ENCODE data around the gene MEG3.

Gene MEG3

DNA sequence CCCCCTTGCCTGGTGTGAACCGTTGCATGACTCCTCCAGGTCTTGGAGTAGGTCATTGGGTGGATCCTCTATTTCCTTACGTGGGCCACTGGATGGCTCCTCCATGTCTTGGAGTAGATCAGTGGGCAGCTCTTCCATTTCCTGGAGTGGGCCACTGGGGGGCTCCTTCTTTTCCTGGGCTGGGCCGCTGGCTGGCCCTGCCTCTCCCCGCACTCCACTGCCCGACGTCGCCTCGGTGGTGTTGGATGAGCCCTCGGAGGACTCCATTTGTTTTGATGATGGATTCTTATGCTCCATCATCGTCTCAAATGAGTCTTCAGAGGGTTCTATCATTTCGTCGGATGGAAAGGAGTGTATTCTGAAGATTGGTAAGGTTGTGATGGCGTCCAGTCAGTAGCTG lies 58.5 kb downstream of the MEG3 start:
- DNase-seq: no peak

DNA sequence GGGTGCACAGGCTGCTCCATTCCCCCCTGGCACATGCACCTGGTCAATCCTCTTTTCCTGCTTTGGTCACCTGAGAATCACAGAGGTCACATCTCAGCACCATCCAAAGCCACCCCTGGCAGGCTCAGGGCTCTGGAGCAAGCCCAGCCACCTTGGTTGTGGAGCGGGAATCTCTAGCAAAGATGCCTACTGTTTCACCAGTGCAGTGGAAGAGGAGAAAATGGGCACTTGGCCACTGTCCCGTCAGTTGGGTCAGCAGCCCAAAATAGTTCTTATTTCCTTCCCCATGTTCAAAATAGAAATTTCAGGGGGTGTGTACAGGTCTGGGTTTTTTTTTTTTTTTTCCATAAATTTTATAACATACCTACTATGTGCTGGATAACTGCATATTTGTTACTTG lies 59.3 kb downstream of the MEG3 start:
- no peak for DNase-seq

DNA sequence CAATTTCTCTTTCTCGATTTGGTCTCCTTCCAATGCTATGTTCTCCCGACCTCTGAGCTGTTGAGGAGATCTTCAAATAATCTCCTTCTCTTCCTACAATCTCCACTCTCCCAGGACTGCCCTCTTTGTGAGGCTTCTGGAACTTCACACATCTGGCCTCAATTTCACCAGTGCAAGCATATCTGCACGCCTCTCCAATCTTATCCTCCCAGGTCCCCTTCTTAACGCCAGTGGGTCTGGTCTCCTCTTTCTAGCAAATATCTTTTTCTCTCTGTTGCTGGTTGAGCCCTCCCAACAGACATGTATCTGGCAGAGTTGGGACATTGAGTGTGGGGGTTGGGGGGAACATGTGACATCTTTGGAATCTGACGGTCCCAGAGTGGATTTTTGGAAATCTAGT lies 59.7 kb downstream of the MEG3 start:
- no peak for DNase-seq

DNA sequence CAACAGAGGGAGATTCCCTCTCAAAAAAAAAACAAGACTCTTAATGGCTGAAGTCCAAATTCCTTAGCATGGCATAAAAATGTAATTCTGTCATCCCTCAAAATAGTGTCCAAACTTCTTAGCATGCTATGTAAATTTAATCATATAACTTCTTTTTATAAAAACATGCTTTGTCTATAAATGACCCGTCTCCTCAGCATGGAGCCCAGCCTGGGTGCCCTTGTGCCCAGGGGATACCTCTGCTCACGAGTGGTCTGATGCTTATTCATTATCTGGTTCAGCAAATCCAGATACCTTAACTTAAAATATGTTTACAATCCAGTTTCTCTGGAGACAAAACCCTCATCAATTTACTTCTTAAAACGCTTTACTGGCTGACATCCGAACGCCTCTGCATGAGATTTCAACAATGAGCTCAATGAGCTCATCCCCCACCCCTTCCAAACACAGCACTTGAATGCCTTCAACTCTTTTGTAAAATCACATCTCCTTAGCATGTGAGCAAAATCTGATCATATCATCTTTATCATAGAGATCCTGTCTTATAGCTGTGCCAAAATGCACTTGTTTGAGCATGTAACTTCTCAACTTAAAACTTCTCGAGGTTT lies 61.9 kb downstream of the MEG3 start:
- DNase-seq: no peak

DNA sequence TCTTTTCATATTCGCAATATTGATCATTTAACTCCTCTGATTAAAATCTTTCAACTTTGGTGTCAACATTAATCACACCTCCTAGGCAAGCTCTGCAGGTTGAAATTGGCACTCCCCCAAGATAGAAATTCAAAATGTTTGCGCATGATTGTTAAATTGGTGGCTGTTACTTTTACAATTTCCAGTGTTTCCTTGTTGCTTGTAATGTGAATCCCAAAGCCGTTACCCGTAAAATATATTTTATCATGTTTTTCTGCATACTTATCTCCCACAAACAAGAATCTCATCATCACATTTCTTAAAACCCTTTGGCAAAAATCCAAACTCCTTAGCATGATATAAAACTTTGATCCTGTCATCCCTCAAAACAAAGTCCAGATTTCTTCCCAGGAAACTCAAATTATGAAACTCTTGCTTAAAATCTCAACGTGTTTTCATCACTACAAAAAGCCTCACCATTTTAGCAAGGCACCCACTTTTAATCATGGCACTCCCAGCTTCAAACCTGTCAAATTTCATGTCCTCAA lies 62.9 kb downstream of the MEG3 start:
- DNase-seq: no peak

DNA sequence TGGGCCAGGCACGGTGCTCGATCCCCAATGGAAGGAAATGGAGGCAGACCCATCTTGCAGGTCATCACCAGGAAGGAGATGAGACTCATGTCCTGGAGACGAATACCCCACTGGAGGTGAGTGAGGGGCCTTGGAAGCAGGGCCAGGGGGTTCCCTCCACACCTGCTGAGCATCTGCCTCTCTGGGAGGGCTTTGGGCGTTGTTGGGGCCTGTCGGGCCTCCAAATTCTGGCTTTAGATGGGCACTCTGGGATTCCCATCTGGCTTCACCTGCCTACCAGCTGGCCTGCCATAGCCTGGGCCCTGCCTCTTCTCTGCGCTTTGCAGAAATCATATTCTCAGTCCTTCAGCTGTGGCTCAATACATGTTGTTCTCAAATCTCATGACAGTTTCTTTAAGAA lies 63.7 kb downstream of the MEG3 start:
- no peak for DNase-seq

DNA sequence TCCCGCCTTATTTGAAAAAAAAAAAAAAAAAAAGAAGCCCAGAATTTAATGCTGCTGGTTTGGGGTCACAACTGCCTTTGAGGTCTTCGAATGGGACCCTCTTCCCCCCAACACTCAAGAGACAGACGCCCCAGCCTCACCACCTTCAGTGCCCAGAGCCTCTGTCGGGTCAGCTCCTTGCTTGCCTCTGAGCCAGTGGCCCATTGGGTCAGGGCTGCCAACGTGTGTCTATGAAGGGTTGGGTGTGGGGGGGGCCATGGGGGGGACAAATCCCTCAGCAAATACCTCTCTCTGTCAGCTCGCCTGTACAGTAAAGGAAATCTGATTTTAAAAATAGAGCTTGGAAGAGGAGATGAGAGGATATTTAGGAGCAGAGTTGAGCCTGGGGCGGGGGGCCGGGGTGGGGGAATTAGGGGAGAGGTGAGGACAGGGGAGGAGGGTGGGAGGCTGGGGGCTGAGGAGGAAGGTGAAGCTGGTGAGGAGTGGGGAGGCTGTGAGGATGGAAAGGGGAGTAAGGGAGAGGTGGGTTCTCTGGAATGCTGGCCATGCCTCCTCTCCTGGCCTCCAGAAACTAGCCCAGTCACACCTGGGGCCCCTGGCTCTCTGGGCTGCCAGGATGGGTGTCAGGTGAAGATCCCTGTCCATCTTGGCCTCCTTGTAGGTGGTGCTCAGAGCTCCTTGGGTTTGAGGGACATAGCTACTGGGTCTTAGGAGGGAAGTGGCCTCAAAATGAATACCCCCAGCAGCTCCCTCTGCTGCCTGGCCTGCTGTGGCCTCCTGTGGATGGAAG lies 64.3 kb downstream of the MEG3 start:
- no peak for DNase-seq

DNA sequence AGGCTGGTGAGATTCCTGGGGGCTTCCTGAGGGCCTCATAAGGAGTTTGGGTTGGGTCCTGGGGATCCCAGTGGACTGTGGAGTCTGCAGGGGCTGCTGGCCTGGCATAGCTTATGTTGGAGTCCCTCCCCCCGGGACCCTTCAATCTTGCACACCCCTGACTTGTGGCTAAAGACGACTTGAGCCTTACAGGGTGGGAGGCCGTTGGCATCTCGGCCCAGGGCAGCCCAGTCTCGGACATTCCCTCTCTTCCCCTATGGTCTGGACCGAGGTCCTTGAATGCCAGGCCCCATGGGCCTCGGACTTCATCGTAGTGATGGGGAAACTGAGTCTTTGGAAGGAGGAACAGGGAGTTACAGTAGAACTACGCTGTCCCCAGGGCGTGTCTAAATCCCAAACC lies 65.1 kb downstream of the MEG3 start:
- DNase-seq: no peak

DNA sequence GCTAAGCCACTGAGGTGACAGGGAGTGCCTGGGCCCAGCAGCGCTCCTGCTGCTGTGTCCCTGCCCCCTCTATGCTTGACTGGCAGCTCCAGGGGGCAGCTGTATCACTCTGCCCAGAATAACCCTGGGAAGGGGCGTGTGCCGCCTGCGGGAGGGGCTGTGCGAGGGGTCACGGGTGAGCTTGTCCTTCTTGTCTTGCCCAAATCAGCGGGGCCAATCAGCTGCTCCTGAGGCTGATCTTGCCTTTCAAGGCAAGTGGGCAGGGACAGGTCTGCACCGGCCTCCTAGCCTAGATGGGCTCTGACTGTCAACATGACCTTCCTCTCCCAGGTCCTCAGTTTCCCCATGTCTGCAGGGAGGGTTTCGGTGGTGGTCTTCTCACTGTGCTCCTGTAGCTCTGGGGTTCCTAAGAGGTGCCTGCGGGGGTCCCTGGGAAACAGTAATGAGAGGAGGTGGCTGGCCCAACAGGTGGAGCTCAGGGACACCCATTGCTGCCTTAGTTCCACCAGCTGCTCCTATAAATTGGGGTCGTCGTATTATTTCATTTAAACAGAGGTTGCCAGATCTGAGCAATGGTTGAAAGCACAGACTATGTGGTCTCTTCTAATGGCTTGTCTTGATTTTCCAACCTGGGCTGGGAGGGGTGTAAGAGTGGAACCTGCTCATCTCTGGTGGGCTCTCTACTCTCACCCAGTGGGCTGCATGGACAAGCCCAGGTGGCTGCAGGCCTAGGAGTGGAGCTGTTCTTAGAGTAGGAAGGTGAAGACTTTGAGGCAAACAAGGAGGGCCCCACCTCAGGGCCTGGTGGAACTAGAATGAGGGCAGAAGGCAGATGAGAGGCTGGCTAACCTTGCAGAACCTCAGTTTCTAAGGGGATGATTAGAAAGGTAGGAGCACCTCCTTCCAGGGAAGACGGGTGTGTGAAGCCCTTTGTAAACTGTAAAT lies 65.9 kb downstream of the MEG3 start:
- no peak for DNase-seq

DNA sequence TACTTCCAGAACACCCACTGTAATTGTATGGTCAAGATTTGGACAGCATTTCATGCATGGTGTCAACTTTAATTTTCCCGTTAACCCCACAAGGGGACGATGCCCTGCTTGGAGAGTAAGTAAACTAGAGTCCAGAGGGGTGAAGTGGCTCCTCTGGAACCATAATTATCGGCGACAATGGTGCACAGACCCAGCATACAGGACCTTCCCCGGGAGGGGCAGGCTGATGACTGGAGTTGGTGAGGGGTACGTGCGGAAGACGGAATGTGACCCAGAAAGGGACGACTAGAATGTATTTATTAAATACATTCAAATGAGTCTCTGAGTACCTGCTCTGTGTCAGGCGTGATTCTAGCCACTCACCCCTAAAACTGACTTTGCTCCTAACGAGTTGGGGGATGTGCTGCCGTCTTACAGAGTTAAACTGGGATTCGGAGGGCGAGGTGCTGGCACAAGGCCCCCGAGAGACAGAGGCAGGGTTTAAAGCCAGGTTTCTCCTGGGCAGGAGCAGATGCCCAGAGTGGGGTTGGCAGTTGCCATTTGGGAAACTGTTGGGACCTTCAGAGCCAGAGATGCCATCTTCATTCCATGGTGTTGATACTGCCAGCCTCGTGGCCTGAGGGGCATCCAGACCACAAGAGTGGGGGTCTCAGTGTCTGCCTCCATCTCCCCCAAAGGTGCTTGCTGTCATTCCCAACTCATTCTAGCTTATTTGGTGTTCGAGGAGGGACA lies 66.7 kb downstream of the MEG3 start:
- no peak for DNase-seq

DNA sequence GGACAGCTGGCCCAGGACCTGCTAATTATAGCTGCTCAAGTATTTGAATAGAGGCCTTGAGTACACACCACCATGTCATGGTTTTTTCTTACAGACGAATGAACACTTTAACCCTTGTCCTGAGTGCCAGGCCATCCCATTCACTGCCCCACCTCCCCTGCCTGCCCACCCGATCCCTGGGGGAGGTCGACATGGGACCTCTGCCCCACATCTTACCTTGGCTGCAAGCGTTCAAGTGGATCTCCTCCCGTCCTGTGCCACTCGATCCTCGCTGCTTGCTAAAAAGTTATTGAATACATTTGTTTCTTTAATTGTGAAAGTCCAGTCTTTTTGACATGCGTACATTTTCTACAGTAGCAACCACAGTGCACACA lies 67.3 kb downstream of the MEG3 start:
- no peak for DNase-seq

DNA sequence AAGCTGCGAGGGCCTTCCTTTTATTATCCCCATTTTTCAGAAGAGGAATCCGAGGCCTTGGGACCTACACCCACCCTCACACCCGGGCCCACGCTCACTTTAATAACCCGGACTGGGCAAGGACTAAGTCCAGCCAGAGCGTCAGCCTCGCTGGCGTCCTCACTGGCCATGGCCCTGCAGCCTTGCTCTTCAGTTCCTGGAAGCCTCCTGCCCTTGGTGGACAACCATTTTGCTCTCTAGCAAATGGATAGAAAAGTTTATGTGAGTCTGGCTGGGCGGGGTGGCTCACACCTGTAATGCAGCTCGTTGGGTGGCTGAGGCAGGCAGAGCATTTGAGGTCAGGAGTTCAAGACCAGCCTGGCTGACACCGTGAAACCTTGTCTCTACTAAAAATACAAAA lies 67.8 kb downstream of the MEG3 start:
- no peak for DNase-seq

DNA sequence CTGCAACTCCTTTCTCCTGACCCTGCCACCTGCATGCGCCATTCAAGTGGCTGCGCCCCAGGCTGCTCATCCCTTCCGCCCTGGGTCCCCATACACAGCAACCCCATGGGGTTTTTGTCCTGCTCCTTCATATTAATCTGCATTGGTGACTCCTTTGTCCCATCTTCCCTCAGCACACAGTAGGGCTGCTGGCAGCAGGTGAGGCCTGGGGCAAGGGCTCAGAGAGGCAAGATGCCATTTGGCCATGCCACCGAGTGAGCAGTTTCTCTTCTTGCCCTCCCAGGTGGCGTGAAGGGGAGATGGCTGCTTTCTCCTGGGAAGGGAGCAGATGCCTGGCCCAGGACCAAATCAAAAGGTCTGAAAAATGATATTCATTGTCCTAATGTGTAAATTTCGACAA lies 68.5 kb downstream of the MEG3 start:
- no peak for DNase-seq

DNA sequence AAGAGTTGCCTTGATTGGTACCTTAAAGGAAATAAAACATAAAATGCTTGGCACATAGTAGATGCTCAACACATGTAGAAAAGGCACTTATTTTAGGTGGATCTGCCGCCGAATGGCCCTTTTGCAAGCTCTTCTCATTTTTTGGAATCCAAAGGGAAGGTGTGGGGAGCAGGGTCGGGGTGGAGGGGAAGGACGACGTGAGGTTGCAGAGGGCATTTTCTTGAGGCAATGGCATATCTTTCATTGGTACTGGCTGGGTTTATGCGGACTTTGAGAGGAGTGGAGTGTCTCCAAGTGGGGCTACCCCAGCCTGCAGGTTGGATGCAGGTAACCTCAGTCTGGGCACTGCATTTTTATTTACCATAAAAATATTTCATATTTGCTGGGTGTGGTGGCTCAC lies 69.5 kb downstream of the MEG3 start:
- no peak for DNase-seq

DNA sequence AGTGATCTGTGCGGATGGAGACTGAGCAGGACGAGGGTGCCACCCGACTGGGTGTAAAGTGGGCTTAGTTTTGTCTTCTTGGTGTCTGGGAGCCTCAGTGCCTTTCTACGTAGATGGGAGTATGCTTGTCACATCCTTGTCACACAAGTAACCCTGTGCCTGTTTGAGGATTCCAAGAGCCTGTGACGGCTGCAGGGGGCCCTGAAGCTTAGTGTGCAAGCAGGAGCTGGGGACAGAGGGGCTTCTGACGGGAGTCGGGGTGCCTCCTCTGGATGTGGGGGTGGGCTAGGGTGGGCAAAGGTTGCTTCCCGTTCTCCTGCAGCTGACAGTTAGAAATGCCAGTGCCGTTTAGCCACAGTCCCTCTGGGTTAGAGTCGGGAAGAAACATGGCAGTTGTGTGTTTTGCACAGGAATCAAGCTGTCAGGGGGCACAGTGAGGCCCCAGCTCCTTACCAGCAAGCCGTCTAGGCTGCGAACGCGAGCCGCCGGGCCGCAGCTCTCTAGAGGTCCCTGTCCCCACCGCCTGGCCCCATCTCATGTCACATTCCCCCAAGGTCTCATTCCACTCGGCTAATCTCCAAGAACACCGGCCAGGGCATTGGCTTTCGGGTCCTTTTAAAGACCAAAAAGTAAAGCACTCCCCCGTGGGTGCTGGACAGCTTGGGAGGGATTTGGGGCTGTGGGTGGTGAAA lies 70.6 kb downstream of the MEG3 start:
- DNase-seq: no peak

DNA sequence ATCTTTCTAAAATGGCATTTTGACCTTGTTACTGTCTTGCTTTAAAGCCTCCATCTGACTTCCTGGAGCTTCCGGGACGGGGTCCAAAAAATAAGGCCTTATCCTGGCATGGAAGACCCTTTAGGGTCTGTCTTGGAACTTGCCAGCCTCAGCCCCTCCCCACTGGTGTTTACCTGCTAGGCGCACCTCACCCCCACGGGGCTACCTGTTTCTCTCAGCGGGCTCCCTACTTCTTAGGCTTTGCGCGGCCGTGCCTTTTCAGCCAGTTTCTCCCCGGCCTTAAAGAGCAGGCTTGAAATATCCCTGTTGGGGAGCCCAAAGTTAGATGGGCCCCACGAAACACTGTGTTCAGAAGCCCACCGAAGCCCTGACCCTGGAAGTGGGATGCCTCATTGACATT lies 72.5 kb downstream of the MEG3 start:
- DNase-seq: no peak

DNA sequence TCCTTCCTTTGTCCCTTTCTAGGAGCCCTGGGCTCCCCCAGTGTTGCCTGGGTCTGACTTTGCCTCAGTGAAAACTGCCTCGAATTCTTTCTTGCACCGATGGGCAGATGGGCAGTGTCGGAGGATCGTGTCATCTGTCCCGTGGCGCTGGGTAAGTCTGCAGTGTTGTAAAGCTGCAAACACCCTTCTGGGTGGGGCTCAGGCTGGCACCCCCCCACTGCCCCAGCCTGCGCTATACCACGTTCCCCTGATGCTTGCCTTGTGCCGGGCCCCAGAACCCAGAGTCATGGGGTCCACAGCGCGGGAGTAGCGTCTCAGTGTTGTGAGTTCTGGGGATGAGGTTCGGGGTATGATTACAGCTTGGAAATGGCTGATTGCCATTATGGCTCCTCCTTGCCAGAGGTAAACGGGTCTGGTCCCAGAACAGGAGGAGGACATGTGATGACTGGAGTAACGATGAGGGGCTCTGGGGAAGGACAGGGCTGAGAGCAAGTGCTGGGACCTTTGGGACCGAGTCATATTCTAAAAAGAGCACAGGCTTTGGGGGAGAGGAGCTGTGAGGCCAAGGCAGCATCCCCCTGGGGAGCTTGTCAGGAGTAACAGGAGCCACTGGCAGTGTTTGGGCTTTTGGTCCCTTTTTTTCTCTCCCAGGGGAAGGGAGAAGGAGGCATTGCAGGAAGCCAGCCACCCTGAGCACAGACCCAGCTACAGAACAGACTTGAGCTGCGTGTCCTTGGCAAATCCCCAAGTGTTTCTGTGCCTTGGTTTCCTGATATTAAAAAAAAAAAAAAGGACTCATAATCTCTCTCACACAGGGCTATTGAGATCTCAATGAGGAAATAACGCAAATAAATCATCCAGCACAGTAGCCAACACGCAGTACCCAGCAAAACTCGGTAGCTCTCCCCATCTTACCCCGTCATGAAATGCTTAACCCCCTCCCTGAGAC lies 73.3 kb downstream of the MEG3 start:
- DNase-seq: no peak

DNA sequence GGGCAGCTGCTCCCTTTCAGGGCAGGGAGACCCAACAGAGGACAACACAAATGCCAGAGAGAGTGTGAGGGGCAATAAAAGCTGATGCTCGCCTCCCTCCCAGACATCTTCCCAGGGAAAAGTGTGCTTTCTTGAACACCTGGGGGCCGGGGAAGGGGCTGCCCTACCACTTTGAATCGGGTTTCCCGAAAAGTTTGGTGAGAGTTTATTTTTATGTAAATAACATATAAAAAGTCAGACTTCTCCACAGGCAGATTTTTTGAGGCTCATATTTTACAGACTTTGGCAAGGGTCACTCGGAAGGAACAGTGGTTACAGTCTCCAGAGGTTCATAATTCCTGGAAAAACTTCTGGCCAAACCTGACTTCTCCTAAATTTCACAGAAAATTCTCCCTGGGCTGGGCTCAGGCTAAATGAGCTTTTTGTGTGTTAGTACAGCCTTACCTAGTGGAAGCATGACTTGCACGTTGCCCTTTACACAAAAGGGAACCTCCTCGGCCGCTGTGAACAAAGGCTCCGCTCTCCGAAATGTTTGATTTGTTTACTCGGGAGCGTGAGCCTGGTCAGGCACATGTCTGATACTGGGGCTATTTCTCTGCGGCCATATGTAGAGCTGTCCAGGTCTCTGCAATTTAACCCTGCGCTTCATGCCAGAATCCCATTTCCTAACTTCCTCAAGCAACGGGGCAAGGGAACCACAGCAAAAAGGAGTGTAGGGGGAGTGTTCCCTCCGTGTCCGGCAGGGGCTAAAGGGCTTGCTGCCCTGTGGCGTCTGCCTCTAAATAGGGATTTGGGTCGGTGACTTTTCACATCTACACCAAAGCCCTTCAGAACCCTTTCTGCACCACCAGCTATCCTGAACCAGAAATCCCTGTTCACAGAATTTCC lies 74.2 kb downstream of the MEG3 start:
- no peak for DNase-seq

DNA sequence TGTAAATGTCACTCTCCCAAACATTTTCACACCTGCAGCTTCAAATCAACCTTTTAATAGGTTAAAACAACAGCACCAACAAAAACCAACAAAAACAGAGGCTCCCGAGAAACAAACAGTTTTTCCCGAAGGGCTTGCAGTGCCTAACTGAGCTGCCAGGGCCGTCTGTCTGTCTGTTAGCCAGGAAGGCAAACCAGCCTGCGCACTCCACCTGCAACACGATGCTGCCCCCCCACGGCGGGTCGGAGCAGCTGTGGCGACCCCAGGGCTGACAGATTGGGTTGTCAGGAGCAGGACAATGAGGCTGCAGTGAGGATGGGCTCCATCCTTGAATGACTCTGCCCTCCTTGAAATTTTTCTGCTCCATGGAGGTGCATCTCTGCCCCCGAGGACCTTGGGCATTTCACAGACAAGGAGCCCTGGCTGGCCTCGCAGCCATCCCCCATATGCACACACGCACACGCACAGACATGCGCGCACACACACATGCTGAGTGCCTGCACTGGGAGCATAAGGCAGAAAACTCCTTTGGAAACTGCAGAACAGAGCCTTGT lies 75.0 kb downstream of the MEG3 start:
- DNase-seq: peak; percentile 2

Data from OCI-M1 (cell line).